Measurements from ENCODE around the gene PLD2.

Gene PLD2

DNA sequence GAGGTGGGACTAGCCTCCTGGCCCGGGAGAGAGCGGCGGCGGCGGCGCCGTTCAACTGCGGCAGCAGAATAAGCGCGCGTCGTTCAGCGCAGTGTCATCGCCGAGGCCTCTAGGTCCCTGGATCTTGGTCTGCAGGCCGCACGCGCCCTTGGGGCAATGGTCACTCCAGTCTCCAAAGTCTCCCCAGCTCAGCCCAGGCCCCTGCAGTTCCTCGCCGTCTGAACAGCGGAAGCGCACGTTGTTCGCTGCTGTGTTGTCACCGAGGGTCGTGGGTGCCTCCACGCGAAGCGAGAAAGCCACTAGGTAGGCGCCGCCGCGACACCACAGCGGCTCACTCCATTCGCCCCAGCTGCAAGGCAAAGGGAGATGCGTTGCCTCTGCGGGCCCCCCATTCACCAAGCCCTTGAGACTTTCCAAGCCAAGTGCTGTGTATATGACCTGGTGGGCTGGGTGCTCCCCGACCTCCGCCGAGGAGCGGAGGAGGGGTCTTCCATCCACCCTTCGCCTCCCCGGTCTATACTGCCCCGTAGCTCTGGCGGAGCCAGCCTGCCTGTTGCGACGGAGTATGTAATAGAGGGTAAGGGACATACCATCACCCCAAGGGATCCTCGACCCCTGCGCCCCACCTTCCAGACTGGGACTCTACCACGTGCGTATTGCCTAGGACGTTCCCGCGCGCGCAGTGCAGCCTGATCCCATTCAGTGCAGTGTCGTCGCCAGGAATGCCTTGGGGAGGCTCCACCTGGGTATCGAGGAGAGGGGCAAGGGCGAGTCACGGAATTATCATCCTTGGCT lies 21.4 kb upstream of the PLD2 start:
- CTCF ChIA-PET = no interaction called here
- TF ChIP-seq, protein P1, sequence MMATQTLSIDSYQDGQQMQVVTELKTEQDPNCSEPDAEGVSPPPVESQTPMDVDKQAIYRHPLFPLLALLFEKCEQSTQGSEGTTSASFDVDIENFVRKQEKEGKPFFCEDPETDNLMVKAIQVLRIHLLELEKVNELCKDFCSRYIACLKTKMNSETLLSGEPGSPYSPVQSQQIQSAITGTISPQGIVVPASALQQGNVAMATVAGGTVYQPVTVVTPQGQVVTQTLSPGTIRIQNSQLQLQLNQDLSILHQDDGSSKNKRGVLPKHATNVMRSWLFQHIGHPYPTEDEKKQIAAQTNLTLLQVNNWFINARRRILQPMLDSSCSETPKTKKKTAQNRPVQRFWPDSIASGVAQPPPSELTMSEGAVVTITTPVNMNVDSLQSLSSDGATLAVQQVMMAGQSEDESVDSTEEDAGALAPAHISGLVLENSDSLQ (IDR thresholded peaks at IDR 0.05) = no peak
- no peak for TF ChIP-seq TARDBP (IDR thresholded peaks at IDR 0.05)
- no peak for TF ChIP-seq SUZ12 (IDR thresholded peaks at IDR 0.05)
- no peak for TF ChIP-seq SP1 (IDR thresholded peaks at IDR 0.05)
- no peak for TF ChIP-seq ZNF384 (IDR thresholded peaks at IDR 0.05)
- no peak for TF ChIP-seq L3MBTL2 (conservative IDR thresholded peaks at IDR 0.05)
- TF ChIP-seq ELF4 (IDR thresholded peaks at IDR 0.05) = no peak
- TF ChIP-seq NFRKB (IDR thresholded peaks at IDR 0.05) = no peak
- no peak for TF ChIP-seq ARNT (IDR thresholded peaks at IDR 0.05)
- TF ChIP-seq FOXA1 (IDR thresholded peaks at IDR 0.05) = no peak
- no peak for TF ChIP-seq HDGF (IDR thresholded peaks at IDR 0.05; ENCODE audit: borderline replicate concordance)
- TF ChIP-seq FOXM1 (IDR thresholded peaks at IDR 0.05; ENCODE audit: borderline replicate concordance) = no peak
- no peak for TF ChIP-seq BHLHE40 (IDR thresholded peaks at IDR 0.05; ENCODE audit: borderline replicate concordance)
- no peak for TF ChIP-seq LEF1 (IDR thresholded peaks at IDR 0.05; ENCODE audit: borderline replicate concordance)
- DNase-seq (ENCODE audit: extremely low spot score) = no peak
- POLR2A ChIA-PET = interaction anchor here (1.0 to 1.4 kb wide), 2 partner anchors 46 to 230 kb away, joined by 3 read pairs; partner anchors contain the start of genes CXCL16, MYBBP1A and ZMYND15

DNA sequence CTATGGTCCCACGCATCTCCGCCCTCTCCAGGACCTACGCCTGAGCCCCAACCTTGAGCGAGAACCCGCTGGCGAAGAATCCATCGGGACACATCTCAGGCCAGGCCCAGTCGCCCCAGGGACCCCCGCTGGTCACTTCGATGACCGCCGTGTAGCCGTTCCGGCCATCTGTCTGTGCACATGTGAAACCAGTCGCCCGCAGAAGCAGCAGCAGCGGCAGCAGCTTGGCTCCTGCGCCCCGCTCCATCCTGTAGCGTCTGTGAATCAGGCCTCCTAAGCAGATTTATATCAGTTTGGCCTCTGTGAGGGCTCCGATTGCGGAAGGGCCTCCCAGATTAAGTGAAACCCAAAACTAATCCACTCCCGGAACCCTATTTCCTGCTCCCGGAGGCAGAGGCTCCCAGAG lies 20.8 kb upstream of the PLD2 start, which contains the start of gene VMO1:
TSS of gene VMO1 (minus strand) at position 259 of the 406 bp plus-strand sequence. CDS start at position 247, 12 bp downstream.
- no peak for DNase-seq (ENCODE audit: extremely low spot score)
- TF ChIP-seq BHLHE40 (IDR thresholded peaks at IDR 0.05; ENCODE audit: borderline replicate concordance) (no peak), ARNT (IDR thresholded peaks at IDR 0.05) (no peak)
- POLR2A ChIA-PET = interaction anchor here (0.7 to 1.4 kb wide), 3 partner anchors 10 to 47 kb away, joined by 3 to 4 read pairs (median 3); partner anchors contain the start of genes CXCL16, PLD2 and ZMYND15
- CTCF ChIA-PET = interaction anchor here (0.6 kb wide), 1 partner anchor 191 kb away, joined by 3 read pairs; no protein-coding TSS in a partner anchor

DNA sequence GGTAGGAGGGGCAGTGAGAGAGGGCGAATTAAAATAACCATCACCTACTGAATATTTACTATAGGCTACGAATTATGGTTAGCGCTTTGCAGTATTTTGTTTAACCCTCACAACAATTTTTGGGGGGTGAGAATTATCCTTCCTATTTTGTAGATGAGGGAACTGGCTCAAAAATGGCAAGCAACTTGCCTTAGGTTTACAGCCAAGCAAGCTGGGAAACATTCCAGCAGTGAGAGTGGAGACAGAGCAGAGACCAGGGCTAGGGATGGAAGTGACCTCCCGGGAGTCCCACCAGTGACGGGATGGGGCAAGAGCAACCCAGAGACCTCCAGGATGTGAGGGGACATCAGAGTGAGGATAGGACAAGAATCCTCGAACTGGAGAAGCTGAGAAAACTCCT lies 20.4 kb upstream of the PLD2 start:
- CTCF ChIA-PET = interaction anchor here (0.6 kb wide), 1 partner anchor 191 kb away, joined by 3 read pairs; no protein-coding TSS in a partner anchor
- TF ChIP-seq ZNF384 (IDR thresholded peaks at IDR 0.05) (no peak), BHLHE40 (IDR thresholded peaks at IDR 0.05; ENCODE audit: borderline replicate concordance) (no peak), CTBP1 (IDR thresholded peaks at IDR 0.05; ENCODE audit: borderline replicate concordance) (no peak), SUZ12 (IDR thresholded peaks at IDR 0.05) (no peak), ARNT (IDR thresholded peaks at IDR 0.05) (no peak), TARDBP (IDR thresholded peaks at IDR 0.05) (no peak), LEF1 (IDR thresholded peaks at IDR 0.05; ENCODE audit: borderline replicate concordance) (no peak), FOXK2 (IDR thresholded peaks at IDR 0.05) (no peak), ELF4 (IDR thresholded peaks at IDR 0.05) (no peak), FOXM1 (IDR thresholded peaks at IDR 0.05; ENCODE audit: borderline replicate concordance) (no peak), HDGF (IDR thresholded peaks at IDR 0.05; ENCODE audit: borderline replicate concordance) (no peak), FOXA1 (IDR thresholded peaks at IDR 0.05) (no peak), L3MBTL2 (conservative IDR thresholded peaks at IDR 0.05) (no peak), SP1 (IDR thresholded peaks at IDR 0.05) (no peak), NFRKB (IDR thresholded peaks at IDR 0.05) (no peak)
- TF ChIP-seq, protein P1 (IDR thresholded peaks at IDR 0.05) = no peak
- DNase-seq (ENCODE audit: extremely low spot score) = no peak
- POLR2A ChIA-PET = interaction anchor here (0.7 to 1.4 kb wide), 3 partner anchors 11 to 47 kb away, joined by 3 to 4 read pairs (median 3); partner anchors contain the start of genes CXCL16, PLD2 and ZMYND15

DNA sequence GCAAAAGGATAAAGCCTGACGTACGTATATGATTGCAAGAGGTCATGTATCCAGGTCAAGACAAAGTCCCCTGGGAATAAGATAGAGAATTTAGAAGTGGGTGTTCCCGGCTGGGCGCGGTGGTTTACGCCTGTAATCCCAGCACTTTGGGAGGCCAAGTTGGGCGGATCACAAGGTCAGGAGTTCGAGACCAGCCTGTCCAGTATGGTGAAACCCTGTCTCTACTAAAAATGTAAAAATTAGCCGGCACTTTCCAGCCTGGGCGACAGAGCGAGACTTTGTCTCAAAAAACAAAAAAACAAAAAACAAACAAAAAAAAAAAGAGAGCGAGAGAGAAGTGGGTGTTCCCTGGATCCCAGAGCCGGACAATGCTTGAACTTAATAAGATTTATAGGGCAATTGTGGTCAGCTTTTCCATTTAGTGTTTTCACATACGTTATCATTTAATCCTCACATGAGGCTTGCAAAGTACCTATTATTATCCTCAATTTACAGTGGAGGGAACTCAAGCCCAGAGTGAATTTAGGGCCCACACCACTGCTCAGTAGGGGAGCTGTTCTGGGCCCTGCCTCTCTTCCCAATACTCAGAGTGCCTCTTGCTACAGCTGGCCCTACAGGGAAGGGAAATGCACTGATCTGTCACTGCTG lies 18.7 kb upstream of the PLD2 start:
- TF ChIP-seq, protein P1 (IDR thresholded peaks at IDR 0.05) = peak; percentile 11; the same call in 1 of the 2 replicates
- TF ChIP-seq L3MBTL2 (conservative IDR thresholded peaks at IDR 0.05) (no peak), FOXK2 (IDR thresholded peaks at IDR 0.05) (no peak)
- DNase-seq (ENCODE audit: extremely low spot score) = no peak
- POLR2A ChIA-PET = interaction anchor here (0.6 to 2.9 kb wide), 3 partner anchors 8 to 45 kb away, joined by 3 to 19 read pairs (median 12); partner anchors contain the start of genes MINK1, PLD2 and PSMB6
- CTCF ChIA-PET = interaction anchor here (1.0 kb wide), 1 partner anchor 14 kb away, joined by 4 read pairs; no protein-coding TSS in a partner anchor

DNA sequence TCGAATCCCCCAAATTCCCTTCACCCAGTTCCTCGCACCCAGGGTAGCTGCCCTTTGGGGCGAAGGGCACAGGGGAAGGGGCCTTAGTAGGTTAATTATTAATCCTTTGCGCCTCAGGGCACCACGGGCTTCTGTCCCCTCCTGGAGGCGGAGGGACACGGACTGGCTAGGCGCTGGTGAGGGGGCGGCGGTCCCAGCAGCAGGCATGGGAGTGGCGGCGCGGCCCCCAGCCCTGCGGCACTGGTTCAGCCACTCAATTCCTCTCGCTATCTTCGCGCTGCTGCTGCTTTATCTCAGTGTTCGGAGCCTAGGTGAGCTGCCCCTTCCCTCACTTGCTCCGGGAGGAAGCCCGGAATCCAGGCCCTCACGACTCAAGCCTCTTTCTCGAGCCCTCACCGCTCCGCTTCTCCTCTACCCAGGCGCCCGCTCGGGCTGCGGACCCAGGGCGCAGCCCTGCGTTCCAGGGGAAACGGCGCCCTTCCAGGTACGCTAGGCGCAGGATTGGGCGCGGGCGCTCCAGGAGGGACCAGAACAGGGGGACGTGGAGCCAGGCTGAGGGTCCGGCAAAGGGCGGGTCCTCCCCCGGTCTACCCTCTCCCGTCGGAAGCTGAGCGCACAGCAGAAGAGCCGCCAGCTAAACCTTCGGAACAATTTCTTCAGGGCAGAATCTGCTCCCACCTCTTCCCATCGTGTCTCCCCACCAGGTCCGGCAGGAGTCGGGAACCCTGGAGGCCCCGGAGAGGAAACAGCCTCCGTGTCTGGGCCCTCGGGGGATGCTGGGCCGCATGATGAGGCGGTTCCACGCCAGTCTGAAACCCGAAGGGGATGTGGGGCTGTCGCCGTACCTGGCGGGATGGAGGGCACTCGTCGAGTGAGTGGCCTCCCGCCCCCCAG lies 17.9 kb upstream of the PLD2 start, which contains the start of gene GLTPD2:
TSS of gene GLTPD2 (plus strand) at position 158 of the 894 bp plus-strand sequence. CDS start at position 206, 48 bp downstream.
- DNase-seq (ENCODE audit: extremely low spot score) = no peak
- ChIA-PET POLR2A (interaction anchor here (0.8 to 2.9 kb wide), 19 partner anchors 7 to 92 kb away, joined by 3 to 20 read pairs (median 7); partner anchors contain the start of genes ARRB2, CXCL16, MED11 and MINK1), CTCF (interaction anchor here (0.6 to 1.7 kb wide), 4 partner anchors 9 to 59 kb away, joined by 3 to 8 read pairs (median 6); partner anchors contain the start of gene PLD2)
- TF ChIP-seq BHLHE40 (IDR thresholded peaks at IDR 0.05; ENCODE audit: borderline replicate concordance) (no peak), L3MBTL2 (conservative IDR thresholded peaks at IDR 0.05) (peak; percentile 58; the same call in 1 of the 2 replicates)

Measured in HEK293T (cell line).